HepG2 (cell line): ENCODE data around the gene FGGY. TPM values are rescaled to one million over a fixed set of nuclear protein-coding genes. Genes with fewer than 3 reads are reported as not detected.

Source experiments
- CHD4 ChIP-seq: fragments of 200-600 bp; sonication (generic); IDR thresholded peaks from 2 replicates; pipeline ENCODE4 v1.7.0; 2017; ENCODE audit warnings: mild to moderate bottlenecking, low read length, borderline replicate concordance
- EP300 ChIP-seq, 3 experiments: sonication (generic) in 1 of 3; formaldehyde crosslinking in 1 of 3; IDR thresholded peaks; 2 replicates each; pipeline versions ENCODE4 v1.5.1 to v1.6.1; 2011 to 2020; ENCODE audit warnings: low read depth in 2 of 3, low read length in 2 of 3, borderline replicate concordance in 1 of 3, improper control_type of control experiment in 1 of 3, mild to moderate bottlenecking in 1 of 3, missing genetic modification reagents in 1 of 3, moderate library complexity in 1 of 3
- GZF1 ChIP-seq: sonication (generic); formaldehyde crosslinking; IDR thresholded peaks from 2 replicates; pipeline ENCODE4 v1.5.1; 2020; ENCODE audit warnings: mild to moderate bottlenecking, missing genetic modification reagents
- HDAC6 ChIP-seq: fragments of 200-600 bp; sonication (generic); IDR thresholded peaks from 2 replicates; pipeline ENCODE4 v1.7.0; 2017; ENCODE audit warnings: mild to moderate bottlenecking, antibody characterized with exemption, low read length, low read depth
- IRF2 ChIP-seq: IDR thresholded peaks from 2 replicates; pipeline ENCODE4 v1.6.1; 2018; ENCODE audit warnings: missing genetic modification reagents, missing compliant biosample characterization
- JUNB ChIP-seq: sonication (generic); formaldehyde crosslinking; IDR thresholded peaks from 2 replicates; pipeline ENCODE4 v1.8.0; 2022; ENCODE audit warnings: missing genetic modification reagents, mild to moderate bottlenecking, borderline replicate concordance
- KAT7 ChIP-seq: IDR thresholded peaks from 2 replicates; pipeline ENCODE4 v1.6.1; 2018; ENCODE audit warnings: borderline replicate concordance, missing compliant biosample characterization
- KLF12 ChIP-seq: sonication (generic); formaldehyde crosslinking; IDR thresholded peaks from 2 replicates; pipeline ENCODE4 v1.4.0; 2020; ENCODE audit warnings: missing genetic modification reagents, borderline replicate concordance
- KLF15 ChIP-seq: sonication (generic); formaldehyde crosslinking; IDR thresholded peaks from 2 replicates; pipeline ENCODE4 v1.8.1; 2023; ENCODE audit warnings: borderline replicate concordance, mild to moderate bottlenecking, inconsistent platforms, missing genetic modification reagents, mixed read lengths
- KMT2B ChIP-seq: IDR thresholded peaks from 2 replicates; pipeline ENCODE4 v1.6.1; 2016; ENCODE audit warnings: missing genetic modification reagents, missing compliant biosample characterization
- MED8 ChIP-seq: sonication (generic); formaldehyde crosslinking; IDR thresholded peaks from 2 replicates; pipeline ENCODE4 v1.8.1; 2023; ENCODE audit warnings: mild to moderate bottlenecking, missing genetic modification reagents; ENCODE audit not compliant: insufficient replicate concordance
- MTA1 ChIP-seq: sonication (generic); formaldehyde crosslinking; IDR thresholded peaks from 2 replicates; pipeline ENCODE4 v1.4.0; 2020; ENCODE audit warnings: missing genetic modification reagents, mild to moderate bottlenecking, borderline replicate concordance
- PLRG1 ChIP-seq: fragments of 450-650 bp; conservative IDR thresholded peaks from 2 replicates; pipeline ENCODE4 v1.6.1; 2016
- SP1 ChIP-seq, 2 experiments: fragments of 450-650 bp in 1 of 2; sonication (generic) in 1 of 2; formaldehyde crosslinking in 1 of 2; IDR thresholded peaks; 2 replicates each; pipeline versions ENCODE4 v1.4.0 to v1.6.1; 2016 to 2020; ENCODE audit warnings: missing genetic modification reagents in 1 of 2
- SRSF4 ChIP-seq: fragments of 200-400 bp; formaldehyde crosslinking; IDR thresholded peaks from one replicate; pipeline ENCODE4 v1.6.1; 2018; ENCODE audit warnings: mild to moderate bottlenecking, low read depth, low read length, moderate library complexity; ENCODE audit not compliant: poor library complexity, severe bottlenecking
- TCF12 ChIP-seq, 2 experiments: fragments of 450-650 bp in 1 of 2; sonication (generic) in 1 of 2; formaldehyde crosslinking in 1 of 2; IDR thresholded peaks; 2 replicates each; pipeline versions ENCODE4 v1.6.1 to v1.8.0; 2017 to 2022; ENCODE audit warnings: antibody characterized with exemption in 1 of 2, mild to moderate bottlenecking in 1 of 2, missing genetic modification reagents in 1 of 2, moderate library complexity in 1 of 2
- ZKSCAN5 ChIP-seq: sonication (generic); formaldehyde crosslinking; IDR thresholded peaks from 2 replicates; pipeline ENCODE4 v1.5.1; 2020; ENCODE audit warnings: mild to moderate bottlenecking, missing genetic modification reagents
- ZNF124 ChIP-seq: sonication (generic); formaldehyde crosslinking; IDR thresholded peaks from 2 replicates; pipeline ENCODE4 v1.4.0; 2020; ENCODE audit warnings: missing genetic modification reagents
- ZNF234 ChIP-seq: sonication (generic); formaldehyde crosslinking; conservative IDR thresholded peaks from 2 replicates; pipeline ENCODE4 v1.5.1; 2020; ENCODE audit warnings: mild to moderate bottlenecking, missing genetic modification reagents
- ZNF264 ChIP-seq: sonication (generic); formaldehyde crosslinking; IDR thresholded peaks from 2 replicates; pipeline ENCODE4 v1.4.0; 2020; ENCODE audit warnings: missing genetic modification reagents
- ZNF292 ChIP-seq: sonication (generic); formaldehyde crosslinking; IDR thresholded peaks from 2 replicates; pipeline ENCODE4 v1.8.1; 2022; ENCODE audit warnings: mild to moderate bottlenecking, low read depth, missing genetic modification reagents, borderline replicate concordance
- ZNF446 ChIP-seq: sonication (generic); formaldehyde crosslinking; IDR thresholded peaks from 2 replicates; pipeline ENCODE4 v1.5.0; 2020; ENCODE audit warnings: mild to moderate bottlenecking, missing genetic modification reagents
- ZNF510 ChIP-seq: sonication (generic); formaldehyde crosslinking; IDR thresholded peaks from 2 replicates; pipeline ENCODE4 v1.4.0; 2020; ENCODE audit warnings: low read depth, mild to moderate bottlenecking, missing genetic modification reagents
- ZNF543 ChIP-seq: sonication (generic); formaldehyde crosslinking; IDR thresholded peaks from 2 replicates; pipeline ENCODE4 v1.4.0; 2020; ENCODE audit warnings: mild to moderate bottlenecking, missing genetic modification reagents
- ZNF660 ChIP-seq: sonication (generic); formaldehyde crosslinking; IDR thresholded peaks from 2 replicates; pipeline ENCODE4 v1.5.1; 2020; ENCODE audit warnings: mild to moderate bottlenecking, low read depth, missing genetic modification reagents, borderline replicate concordance
- ZNF724P ChIP-seq: sonication (generic); formaldehyde crosslinking; IDR thresholded peaks from 2 replicates; pipeline ENCODE4 v1.8.0; 2022; ENCODE audit warnings: missing genetic modification reagents, borderline replicate concordance
- ZNF772 ChIP-seq: sonication (generic); formaldehyde crosslinking; IDR thresholded peaks from 2 replicates; pipeline ENCODE4 v1.5.0; 2020; ENCODE audit warnings: mild to moderate bottlenecking, missing genetic modification reagents
- ZNF777 ChIP-seq: sonication (generic); formaldehyde crosslinking; IDR thresholded peaks from 2 replicates; pipeline ENCODE4 v1.4.0; 2020; ENCODE audit warnings: missing genetic modification reagents
- ZNF883 ChIP-seq: sonication (generic); formaldehyde crosslinking; IDR thresholded peaks from 2 replicates; pipeline ENCODE4 v1.5.1; 2020; ENCODE audit warnings: mild to moderate bottlenecking, missing genetic modification reagents; ENCODE audit errors: not compliant biosample characterization
- polyA plus RNA-seq, 8 experiments: library from polyadenylated mRNA; depleted of rRNA in 3 of 8; stranded (reverse) in 7 of 8; unstranded in 1 of 8; fragments of >200 nt; fragmentation: Illumina TruSeq in 4 of 8; extraction: Trizol in 4 of 8; gene quantifications; 2 replicates each; pipeline versions ENCODE4 v1.2.1 to v1.2.3, GENCODE V29; 2011 to 2016; ENCODE audit warnings: low read depth in 4 of 8, missing spikeins in 1 of 8, mixed read lengths in 1 of 8; ENCODE audit not compliant: insufficient read depth in 1 of 8
- total RNA-seq, 5 experiments: library from RNA; depleted of rRNA; stranded (reverse); fragments of >200 nt; fragmentation: Illumina TruSeq; extraction: Trizol; gene quantifications; 2 replicates each; pipeline ENCODE4 v1.2.3, GENCODE V29; 2016; ENCODE audit warnings: low read depth in 1 of 5
- TF ChIP-seq, protein P1 (sequence below): sonication (generic); formaldehyde crosslinking; IDR thresholded peaks from 2 replicates; pipeline ENCODE4 v1.8.1; 2022; ENCODE audit warnings: mild to moderate bottlenecking, missing genetic modification reagents

The FGGY gene
- total and polyA plus RNA-seq, 2 of the 13 experiments (the other 11 are each of a cell fraction or from before 2014, with no cell fraction given): 15.7 to 27.5 TPM

GRCh38 chr1:59296358-59297256 is at the start of gene FGGY (continued):
- TF ChIP-seq ZNF446 (CRISPR knock-in tag): no peak
- TF ChIP-seq ZNF660 (CRISPR knock-in tag): no peak
- peak; percentile 90 for TF ChIP-seq ZNF292 (CRISPR knock-in tag)
- TF ChIP-seq IRF2: peak; percentile 30; the same call in 1 of the 2 replicates
- no peak for TF ChIP-seq SRSF4
- TF ChIP-seq ZNF264: no peak
- no peak for TF ChIP-seq KLF15 (CRISPR knock-in tag)
- no peak for TF ChIP-seq GZF1 (CRISPR knock-in tag)
- TF ChIP-seq ZNF234 (CRISPR knock-in tag): no peak
- TF ChIP-seq EP300 (IDR thresholded peaks at IDR 0.05; ENCODE audit: low read depth in 2 of 2, low read length in 2 of 2): no peak
- no peak for TF ChIP-seq EP300 (CRISPR knock-in tag; IDR thresholded peaks at IDR 0.05; ENCODE audit: borderline replicate concordance)
- no peak for TF ChIP-seq HDAC6
- peak; percentile 60 for TF ChIP-seq ZNF883 (CRISPR knock-in tag)
- no peak for TF ChIP-seq KLF12 (CRISPR knock-in tag)
- no peak for TF ChIP-seq SP1 (IDR thresholded peaks at IDR 0.05)
- TF ChIP-seq SP1 (CRISPR knock-in tag; IDR thresholded peaks at IDR 0.05): no peak; the same call in 1 of the 2 replicates
- no peak for TF ChIP-seq CHD4
- no peak for TF ChIP-seq TCF12 (IDR thresholded peaks at IDR 0.05)
- TF ChIP-seq TCF12 (CRISPR knock-in tag; IDR thresholded peaks at IDR 0.05): no peak
- no peak; the same call in 1 of the 2 replicates for TF ChIP-seq ZNF772 (CRISPR knock-in tag)
- peak; percentile 39; the same call in 1 of the 2 replicates for TF ChIP-seq ZNF724P
- TF ChIP-seq KAT7 (CRISPR knock-in tag): peak; percentile 85; the same call in 1 of the 2 replicates
- TF ChIP-seq ZNF543: peak; percentile 84
- TF ChIP-seq ZKSCAN5 (CRISPR knock-in tag): no peak
- peak; percentile 26; the same call in 1 of the 2 replicates for TF ChIP-seq ZNF124
- TF ChIP-seq, protein P1, sequence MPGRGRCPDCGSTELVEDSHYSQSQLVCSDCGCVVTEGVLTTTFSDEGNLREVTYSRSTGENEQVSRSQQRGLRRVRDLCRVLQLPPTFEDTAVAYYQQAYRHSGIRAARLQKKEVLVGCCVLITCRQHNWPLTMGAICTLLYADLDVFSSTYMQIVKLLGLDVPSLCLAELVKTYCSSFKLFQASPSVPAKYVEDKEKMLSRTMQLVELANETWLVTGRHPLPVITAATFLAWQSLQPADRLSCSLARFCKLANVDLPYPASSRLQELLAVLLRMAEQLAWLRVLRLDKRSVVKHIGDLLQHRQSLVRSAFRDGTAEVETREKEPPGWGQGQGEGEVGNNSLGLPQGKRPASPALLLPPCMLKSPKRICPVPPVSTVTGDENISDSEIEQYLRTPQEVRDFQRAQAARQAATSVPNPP (CRISPR knock-in tag): no peak; the same call in 1 of the 2 replicates
- no peak; the same call in 1 of the 2 replicates for TF ChIP-seq KMT2B
- TF ChIP-seq MTA1 (CRISPR knock-in tag): peak; percentile 87; the same call in 1 of the 2 replicates
- TF ChIP-seq ZNF777: peak; percentile 33; the same call in 1 of the 2 replicates
- TF ChIP-seq JUNB (CRISPR knock-in tag): no peak
- TF ChIP-seq MED8: no peak
- no peak for TF ChIP-seq PLRG1
- TF ChIP-seq ZNF510 (CRISPR knock-in tag): peak; percentile 82
